ENCODE measurements around the gene HPGDS. TPM values are rescaled to one million over a fixed set of nuclear protein-coding genes. Genes with fewer than 3 reads are reported as not detected.

The HPGDS gene
- total RNA-seq, 4 donors from 2014 or later: 3.2 to 8.5 (median 3.6) TPM; not detected in 1

DNA sequence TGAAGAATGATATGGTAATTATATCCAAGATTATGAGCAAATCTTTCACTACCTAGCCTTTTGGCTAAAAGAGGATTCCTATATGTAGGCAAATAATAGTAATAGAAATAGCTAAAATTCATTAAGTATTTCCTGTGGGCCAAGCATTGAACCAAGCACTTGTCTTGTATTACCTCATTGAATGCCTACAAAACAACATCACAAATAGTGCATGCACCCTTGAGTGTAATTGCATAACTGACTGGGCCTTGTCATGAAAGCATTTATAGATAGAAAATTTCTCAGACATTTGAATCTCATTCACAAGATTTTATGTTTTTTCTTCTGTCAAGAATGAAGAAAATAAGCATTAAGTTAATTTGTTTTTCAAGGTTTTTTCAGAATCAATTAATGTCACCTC lies 3.9 kb upstream of the HPGDS start:
- H3K27ac ChIP-seq: no peak overlapping the region
- no peak overlapping the region for H3K4me3 ChIP-seq
- no peak for DNase-seq
- intact Hi-C loops (cut with DNase I; ENCODE audit: low total_unique reads): no loop called here
- no peaks in the 10 kb centered on the region for H3K27me3 ChIP-seq
- TF ChIP-seq POLR2A (IDR thresholded peaks at IDR 0.05): no peak
- TF ChIP-seq, protein P1, sequence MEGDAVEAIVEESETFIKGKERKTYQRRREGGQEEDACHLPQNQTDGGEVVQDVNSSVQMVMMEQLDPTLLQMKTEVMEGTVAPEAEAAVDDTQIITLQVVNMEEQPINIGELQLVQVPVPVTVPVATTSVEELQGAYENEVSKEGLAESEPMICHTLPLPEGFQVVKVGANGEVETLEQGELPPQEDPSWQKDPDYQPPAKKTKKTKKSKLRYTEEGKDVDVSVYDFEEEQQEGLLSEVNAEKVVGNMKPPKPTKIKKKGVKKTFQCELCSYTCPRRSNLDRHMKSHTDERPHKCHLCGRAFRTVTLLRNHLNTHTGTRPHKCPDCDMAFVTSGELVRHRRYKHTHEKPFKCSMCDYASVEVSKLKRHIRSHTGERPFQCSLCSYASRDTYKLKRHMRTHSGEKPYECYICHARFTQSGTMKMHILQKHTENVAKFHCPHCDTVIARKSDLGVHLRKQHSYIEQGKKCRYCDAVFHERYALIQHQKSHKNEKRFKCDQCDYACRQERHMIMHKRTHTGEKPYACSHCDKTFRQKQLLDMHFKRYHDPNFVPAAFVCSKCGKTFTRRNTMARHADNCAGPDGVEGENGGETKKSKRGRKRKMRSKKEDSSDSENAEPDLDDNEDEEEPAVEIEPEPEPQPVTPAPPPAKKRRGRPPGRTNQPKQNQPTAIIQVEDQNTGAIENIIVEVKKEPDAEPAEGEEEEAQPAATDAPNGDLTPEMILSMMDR (IDR thresholded peaks at IDR 0.05): no peak
- no peaks in the 10 kb centered on the region for H3K9me3 ChIP-seq
- no peaks in the 10 kb centered on the region for H3K36me3 ChIP-seq
- no peaks in the 10 kb centered on the region for H3K4me1 ChIP-seq

DNA sequence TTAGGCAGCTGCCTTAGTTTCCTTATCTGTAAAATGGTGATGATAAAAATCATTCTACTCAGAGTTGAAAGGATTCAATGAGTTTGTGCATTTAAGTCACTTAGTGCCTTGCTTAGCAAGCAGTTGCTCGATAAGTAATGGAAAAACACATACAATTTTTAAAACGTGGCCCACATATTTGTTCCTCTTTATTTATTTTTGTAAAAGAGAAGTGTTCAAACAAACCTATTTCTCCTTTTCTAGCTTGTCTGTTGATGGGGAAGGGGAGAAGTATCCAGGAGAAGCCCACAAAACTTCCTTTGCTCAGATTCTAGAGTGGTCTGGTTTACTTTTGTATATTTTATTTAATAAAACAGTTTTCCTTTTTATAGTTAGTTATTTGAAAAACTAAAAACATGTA lies 3.3 kb upstream of the HPGDS start:
- TF ChIP-seq, protein P1 (IDR thresholded peaks at IDR 0.05): no peak
- TF ChIP-seq POLR2A (IDR thresholded peaks at IDR 0.05): no peak
- no peak for DNase-seq
- H3K36me3 ChIP-seq: no peaks in the 10 kb centered on the region

DNA sequence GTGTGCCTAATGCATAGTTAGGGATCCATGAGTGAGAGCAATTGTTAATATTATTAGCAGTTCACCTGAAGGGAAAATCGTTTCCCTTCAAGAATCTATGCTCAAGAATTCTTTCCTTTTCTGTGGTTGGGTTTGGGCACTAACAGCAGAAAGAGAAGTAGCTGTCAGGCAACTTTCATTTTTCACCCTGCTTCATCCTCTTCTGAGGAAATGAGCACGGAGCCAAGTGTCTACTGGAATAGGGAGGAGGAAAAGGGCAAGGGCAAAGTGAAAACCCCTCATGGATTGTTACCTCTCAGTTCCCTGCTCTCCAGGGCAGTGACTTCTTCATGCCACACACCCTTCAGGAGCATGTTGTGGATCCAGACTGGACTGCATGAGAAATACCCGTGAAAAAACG lies 2.6 kb upstream of the HPGDS start:
- no peaks in the 10 kb centered on the region for H3K9me3 ChIP-seq
- intact Hi-C loops (cut with DNase I; ENCODE audit: low total_unique reads): no loop called here
- no peaks in the 10 kb centered on the region for H3K36me3 ChIP-seq
- H3K4me1 ChIP-seq: no peaks in the 10 kb centered on the region
- H3K4me3 ChIP-seq: no peak overlapping the region
- no peaks in the 10 kb centered on the region for H3K27me3 ChIP-seq
- no peak for TF ChIP-seq POLR2A (IDR thresholded peaks at IDR 0.05)
- TF ChIP-seq, protein P1 (IDR thresholded peaks at IDR 0.05): no peak
- no peak overlapping the region for H3K27ac ChIP-seq
- DNase-seq: no peak

More for the DNA sequence above, 3.3 kb upstream of the HPGDS start:
- no peak overlapping the region for H3K4me3 ChIP-seq
- H3K4me1 ChIP-seq: no peaks in the 10 kb centered on the region
- no peak overlapping the region for H3K27ac ChIP-seq
- no peaks in the 10 kb centered on the region for H3K27me3 ChIP-seq
- intact Hi-C loops (cut with DNase I; ENCODE audit: low total_unique reads): no loop called here
- H3K9me3 ChIP-seq: no peaks in the 10 kb centered on the region

DNA sequence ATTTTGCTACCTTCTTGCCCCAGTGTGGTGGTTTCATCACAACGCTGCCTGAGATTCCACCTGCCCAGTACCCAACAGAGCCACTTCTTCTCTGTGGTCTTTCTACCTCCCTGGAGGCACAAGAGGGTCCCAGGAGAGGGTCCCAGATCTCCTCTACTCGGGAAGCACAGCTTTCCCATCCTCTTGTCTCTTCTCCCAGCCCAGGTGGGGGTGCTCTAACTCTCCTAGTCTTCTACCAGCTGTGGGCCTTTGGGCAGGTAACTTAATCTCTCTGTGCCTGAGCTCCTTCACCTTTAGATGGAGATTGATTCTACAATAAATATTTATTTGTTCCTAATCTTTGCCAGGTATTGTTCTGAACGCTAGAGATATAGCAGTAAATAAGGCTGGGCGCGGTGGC lies 1.8 kb upstream of the HPGDS start:
- no peak overlapping the region for H3K4me3 ChIP-seq
- no peaks in the 10 kb centered on the region for H3K4me1 ChIP-seq
- no peak overlapping the region for H3K27ac ChIP-seq
- DNase-seq: no peak
- TF ChIP-seq, protein P1 (IDR thresholded peaks at IDR 0.05): no peak
- no peak for TF ChIP-seq POLR2A (IDR thresholded peaks at IDR 0.05)
- H3K36me3 ChIP-seq: no peaks in the 10 kb centered on the region
- intact Hi-C loops (cut with DNase I; ENCODE audit: low total_unique reads): no loop called here
- no peaks in the 10 kb centered on the region for H3K27me3 ChIP-seq
- H3K9me3 ChIP-seq: no peaks in the 10 kb centered on the region

DNA sequence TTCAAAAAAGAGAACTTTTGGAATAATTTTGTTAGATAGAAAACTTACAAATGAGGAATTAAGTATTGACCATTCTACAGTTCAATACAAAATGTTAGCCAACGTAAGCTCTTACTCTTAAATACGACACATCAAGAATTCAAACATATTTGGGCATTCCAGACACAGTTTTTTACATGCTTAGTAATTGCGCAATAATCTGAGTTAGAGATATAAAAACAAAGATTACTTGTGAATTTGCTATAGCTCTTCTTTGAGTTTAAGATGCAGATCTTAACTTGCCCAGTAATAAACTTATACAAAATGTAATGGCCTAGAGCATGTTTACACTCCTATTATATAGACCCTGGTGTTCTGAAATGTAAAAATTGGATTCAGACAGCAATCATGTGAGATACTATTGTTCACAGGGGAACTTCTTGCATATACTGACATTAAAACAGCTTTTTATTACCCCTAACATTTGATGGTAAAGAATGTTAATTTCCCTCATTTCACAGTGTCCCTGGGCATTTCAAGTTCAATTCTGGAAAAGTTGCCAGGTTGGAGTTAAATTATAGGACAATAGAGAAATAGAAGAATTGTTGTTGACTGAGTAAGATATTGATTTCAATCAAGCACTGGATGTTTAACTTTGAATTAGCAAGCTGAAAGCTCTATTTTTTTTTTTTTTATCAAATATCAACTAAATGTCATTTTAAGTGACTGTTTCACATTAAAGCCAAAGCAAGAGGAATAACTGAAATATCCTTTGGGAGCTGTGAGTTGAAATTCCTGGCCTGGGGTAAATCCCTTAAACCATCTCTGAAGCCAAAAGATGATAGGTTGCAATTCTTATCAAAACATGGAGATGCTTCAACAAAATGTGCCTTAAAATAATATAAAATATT lies 910 bp downstream of the HPGDS start:
- Histone ChIP-seq H3K27me3 (no peaks in the 10 kb centered on the region), H3K4me1 (no peaks in the 10 kb centered on the region), H3K27ac (no peak overlapping the region), H3K36me3 (no peaks in the 10 kb centered on the region), H3K9me3 (no peaks in the 10 kb centered on the region), H3K4me3 (no peak overlapping the region)
- no peak for DNase-seq
- intact Hi-C loops (cut with DNase I; ENCODE audit: low total_unique reads): no loop called here
- no peak for TF ChIP-seq POLR2A (IDR thresholded peaks at IDR 0.05)
- TF ChIP-seq, protein P1 (IDR thresholded peaks at IDR 0.05): no peak
